Ishikawa (cell line): Measurements from ENCODE around the gene TET3.

ENCODE experiments used
- CEBPB ChIP-seq: IDR thresholded peaks from 2 replicates; pipeline ENCODE4 v1.6.1; 2012
- CREB1 ChIP-seq: IDR thresholded peaks from 2 replicates; pipeline ENCODE4 v1.6.1; 2012; ENCODE audit warnings: low read depth
- EGR1 ChIP-seq: IDR thresholded peaks from 2 replicates; pipeline ENCODE4 v1.6.1; 2012
- EP300 ChIP-seq: IDR thresholded peaks from 2 replicates; pipeline ENCODE4 v1.6.1; 2012; ENCODE audit warnings: borderline replicate concordance
- FOXM1 ChIP-seq: IDR thresholded peaks from 2 replicates; pipeline ENCODE4 v1.6.1; 2012; ENCODE audit warnings: low read depth, borderline replicate concordance
- NFIC ChIP-seq: IDR thresholded peaks from 2 replicates; pipeline ENCODE4 v1.6.1; 2012
- RAD21 ChIP-seq: IDR thresholded peaks from 2 replicates; pipeline ENCODE4 v1.6.1; 2012; ENCODE audit warnings: low read depth
- TAF1 ChIP-seq: IDR thresholded peaks from 2 replicates; pipeline ENCODE4 v1.6.1; 2012; ENCODE audit warnings: low read depth, mild to moderate bottlenecking
- TCF12 ChIP-seq: IDR thresholded peaks from 2 replicates; pipeline ENCODE4 v1.6.1; 2012; ENCODE audit warnings: low read depth
- YY1 ChIP-seq: IDR thresholded peaks from 2 replicates; pipeline ENCODE4 v1.6.1; 2012; ENCODE audit warnings: low read depth
- ZBTB7A ChIP-seq: IDR thresholded peaks from 2 replicates; pipeline ENCODE4 v1.6.1; 2012; ENCODE audit warnings: low read depth
- TF ChIP-seq, protein P1 (sequence below): IDR thresholded peaks from 2 replicates; pipeline ENCODE4 v1.6.1; 2012
- TF ChIP-seq, protein P2 (sequence below): IDR thresholded peaks from 2 replicates; pipeline ENCODE4 v1.6.1; 2012
- TF ChIP-seq, protein P3 (sequence below): IDR thresholded peaks from 2 replicates; pipeline ENCODE4 v1.6.1; 2012; ENCODE audit warnings: low read depth, mild to moderate bottlenecking

DNA sequence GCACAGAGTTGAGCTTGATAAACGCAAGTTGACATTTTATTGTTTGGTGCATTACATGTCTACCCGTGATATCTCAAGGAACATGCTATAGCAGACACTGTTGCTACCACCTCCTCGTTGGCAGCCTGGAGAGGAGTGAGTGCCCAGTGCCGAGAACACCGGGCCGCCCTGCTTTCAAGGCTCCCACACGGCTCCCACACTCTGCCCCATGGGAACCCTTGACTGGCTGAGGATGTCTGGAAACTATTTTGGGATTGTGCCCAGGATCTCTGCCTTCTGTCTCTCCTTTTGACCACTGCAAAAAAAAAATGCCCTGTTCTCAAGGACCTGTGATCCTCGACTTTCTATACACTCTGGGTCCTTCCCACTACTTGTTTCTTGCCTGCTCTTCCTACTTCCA is 21.1 kb downstream of the TET3 start:
- TF ChIP-seq EP300: no peak
- TF ChIP-seq, protein P1, sequence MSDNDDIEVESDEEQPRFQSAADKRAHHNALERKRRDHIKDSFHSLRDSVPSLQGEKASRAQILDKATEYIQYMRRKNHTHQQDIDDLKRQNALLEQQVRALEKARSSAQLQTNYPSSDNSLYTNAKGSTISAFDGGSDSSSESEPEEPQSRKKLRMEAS: no peak
- no peak for TF ChIP-seq CREB1
- no peak for TF ChIP-seq TCF12
- TF ChIP-seq NFIC: no peak
- TF ChIP-seq, protein P2, sequence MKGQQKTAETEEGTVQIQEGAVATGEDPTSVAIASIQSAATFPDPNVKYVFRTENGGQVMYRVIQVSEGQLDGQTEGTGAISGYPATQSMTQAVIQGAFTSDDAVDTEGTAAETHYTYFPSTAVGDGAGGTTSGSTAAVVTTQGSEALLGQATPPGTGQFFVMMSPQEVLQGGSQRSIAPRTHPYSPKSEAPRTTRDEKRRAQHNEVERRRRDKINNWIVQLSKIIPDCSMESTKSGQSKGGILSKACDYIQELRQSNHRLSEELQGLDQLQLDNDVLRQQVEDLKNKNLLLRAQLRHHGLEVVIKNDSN: no peak
- TF ChIP-seq TAF1: no peak
- no peak for TF ChIP-seq CEBPB
- no peak for TF ChIP-seq FOXM1
- TF ChIP-seq RAD21: no peak
- no peak for TF ChIP-seq ZBTB7A
- TF ChIP-seq, protein P3, sequence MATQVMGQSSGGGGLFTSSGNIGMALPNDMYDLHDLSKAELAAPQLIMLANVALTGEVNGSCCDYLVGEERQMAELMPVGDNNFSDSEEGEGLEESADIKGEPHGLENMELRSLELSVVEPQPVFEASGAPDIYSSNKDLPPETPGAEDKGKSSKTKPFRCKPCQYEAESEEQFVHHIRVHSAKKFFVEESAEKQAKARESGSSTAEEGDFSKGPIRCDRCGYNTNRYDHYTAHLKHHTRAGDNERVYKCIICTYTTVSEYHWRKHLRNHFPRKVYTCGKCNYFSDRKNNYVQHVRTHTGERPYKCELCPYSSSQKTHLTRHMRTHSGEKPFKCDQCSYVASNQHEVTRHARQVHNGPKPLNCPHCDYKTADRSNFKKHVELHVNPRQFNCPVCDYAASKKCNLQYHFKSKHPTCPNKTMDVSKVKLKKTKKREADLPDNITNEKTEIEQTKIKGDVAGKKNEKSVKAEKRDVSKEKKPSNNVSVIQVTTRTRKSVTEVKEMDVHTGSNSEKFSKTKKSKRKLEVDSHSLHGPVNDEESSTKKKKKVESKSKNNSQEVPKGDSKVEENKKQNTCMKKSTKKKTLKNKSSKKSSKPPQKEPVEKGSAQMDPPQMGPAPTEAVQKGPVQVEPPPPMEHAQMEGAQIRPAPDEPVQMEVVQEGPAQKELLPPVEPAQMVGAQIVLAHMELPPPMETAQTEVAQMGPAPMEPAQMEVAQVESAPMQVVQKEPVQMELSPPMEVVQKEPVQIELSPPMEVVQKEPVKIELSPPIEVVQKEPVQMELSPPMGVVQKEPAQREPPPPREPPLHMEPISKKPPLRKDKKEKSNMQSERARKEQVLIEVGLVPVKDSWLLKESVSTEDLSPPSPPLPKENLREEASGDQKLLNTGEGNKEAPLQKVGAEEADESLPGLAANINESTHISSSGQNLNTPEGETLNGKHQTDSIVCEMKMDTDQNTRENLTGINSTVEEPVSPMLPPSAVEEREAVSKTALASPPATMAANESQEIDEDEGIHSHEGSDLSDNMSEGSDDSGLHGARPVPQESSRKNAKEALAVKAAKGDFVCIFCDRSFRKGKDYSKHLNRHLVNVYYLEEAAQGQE: no peak
- TF ChIP-seq YY1: no peak
- no peak for TF ChIP-seq EGR1
